Smooth muscle cell (in vitro differentiated cells): ENCODE results near the gene MMD. TPM values are rescaled to one million over a fixed set of nuclear protein-coding genes. Genes with fewer than 3 reads are reported as not detected.

Experiments
- DNase-seq: peaks from one replicate; lab custom pipeline; 2025; ENCODE audit not compliant: unreplicated experiment; lab: John Stamatoyannopoulos, UW
- H2AFZ ChIP-seq: fragments of 200-600 bp; sonication (generic); 2 replicates; pipeline ENCODE4 v1.6.0; 2016; ENCODE audit warnings: antibody characterized with exemption, low read depth, mild to moderate bottlenecking
- H3F3A ChIP-seq: fragments of 200-600 bp; sonication (generic); 2 replicates; pipeline ENCODE4 v1.6.0; 2017; ENCODE audit warnings: antibody characterized with exemption, low read depth
- H3K27ac ChIP-seq: fragments of 200-600 bp; sonication (generic); 2 replicates; pipeline ENCODE4 v1.5.1; 2016; ENCODE audit warnings: low read depth, mild to moderate bottlenecking
- H3K27me3 ChIP-seq: fragments of 200-600 bp; sonication (generic); 2 replicates; pipeline ENCODE4 v1.6.1; 2016; ENCODE audit warnings: low read depth, mild to moderate bottlenecking
- H3K36me3 ChIP-seq: fragments of 200-600 bp; sonication (generic); 2 replicates; pipeline ENCODE4 v1.5.1; 2016; ENCODE audit warnings: low read depth
- H3K4me1 ChIP-seq: fragments of 200-600 bp; sonication (generic); 2 replicates; pipeline ENCODE4 v1.5.1; 2016; ENCODE audit warnings: low read depth
- H3K4me2 ChIP-seq: fragments of 200-600 bp; sonication (generic); 2 replicates; pipeline ENCODE4 v1.6.0; 2016; ENCODE audit warnings: mild to moderate bottlenecking
- H3K4me3 ChIP-seq: fragments of 200-600 bp; sonication (generic); 2 replicates; pipeline ENCODE4 v1.5.1; 2016; ENCODE audit warnings: mild to moderate bottlenecking
- H3K79me2 ChIP-seq: fragments of 200-600 bp; sonication (generic); 2 replicates; pipeline ENCODE4 v1.6.0; 2016; ENCODE audit warnings: low read depth, mild to moderate bottlenecking
- H3K9ac ChIP-seq: fragments of 200-600 bp; sonication (generic); 2 replicates; pipeline ENCODE4 v1.6.0; 2016; ENCODE audit warnings: low read depth
- H3K9me3 ChIP-seq: fragments of 200-600 bp; sonication (generic); replicated peaks from 2 replicates; pipeline ENCODE4 v1.5.1; 2016; ENCODE audit warnings: low read depth
- H4K20me1 ChIP-seq: fragments of 200-600 bp; sonication (generic); 2 replicates; pipeline ENCODE4 v1.6.0; 2016; ENCODE audit warnings: low read depth
- WGBS: methylation state at CpG from one replicate; pipeline ENCODE4 v1.1.7; 2016; ENCODE audit warnings: low lambda C conversion rate; 5-methylcytosine and 5-hydroxymethylcytosine counted together
- polyA plus RNA-seq: library from polyadenylated mRNA; unstranded; fragments of >200 nt; fragmentation: Nextera tagmentation; extraction: Ambion mirVana; gene quantifications from 2 replicates; pipeline ENCODE4 v1.2.1, GENCODE V29; 2016
- total RNA-seq: library from RNA; depleted of rRNA; stranded (reverse); fragments of >200 nt; gene quantifications from 2 replicates; pipeline ENCODE4 v1.2.3, GENCODE V29; 2014
- TF ChIP-seq, protein P1 (sequence below): fragments of 200-600 bp; sonication (generic); IDR thresholded peaks from 2 replicates; pipeline ENCODE4 v1.5.1; 2017; ENCODE audit warnings: borderline replicate concordance, mild to moderate bottlenecking, antibody characterized with exemption; ENCODE audit not compliant: insufficient read depth, poor library complexity, severe bottlenecking

MMD gene
- total and polyA plus RNA-seq, 2 experiments from 2014 or later = 18.0 to 19.6 TPM

DNA sequence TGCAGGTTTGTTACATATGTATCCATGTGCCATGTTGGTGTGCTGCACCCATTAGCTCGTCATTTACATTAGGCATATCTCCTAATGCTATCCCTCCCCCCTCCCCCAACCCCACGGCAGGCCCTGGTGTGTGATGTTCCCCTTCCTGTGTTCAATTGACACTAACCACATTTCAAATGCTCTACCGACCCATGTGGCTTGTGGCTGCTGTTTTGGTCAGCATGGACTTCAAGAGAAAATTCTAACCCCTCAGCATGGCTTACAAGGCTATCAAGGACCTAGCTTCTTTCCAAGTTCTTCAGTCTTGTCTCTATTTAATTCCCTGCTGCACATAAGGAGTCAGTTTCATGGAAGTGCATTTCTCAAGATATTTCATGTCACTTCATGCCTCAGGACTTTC is 52.9 kb downstream of the MMD start:
- DNase-seq = no peak
- TF ChIP-seq, protein P1, sequence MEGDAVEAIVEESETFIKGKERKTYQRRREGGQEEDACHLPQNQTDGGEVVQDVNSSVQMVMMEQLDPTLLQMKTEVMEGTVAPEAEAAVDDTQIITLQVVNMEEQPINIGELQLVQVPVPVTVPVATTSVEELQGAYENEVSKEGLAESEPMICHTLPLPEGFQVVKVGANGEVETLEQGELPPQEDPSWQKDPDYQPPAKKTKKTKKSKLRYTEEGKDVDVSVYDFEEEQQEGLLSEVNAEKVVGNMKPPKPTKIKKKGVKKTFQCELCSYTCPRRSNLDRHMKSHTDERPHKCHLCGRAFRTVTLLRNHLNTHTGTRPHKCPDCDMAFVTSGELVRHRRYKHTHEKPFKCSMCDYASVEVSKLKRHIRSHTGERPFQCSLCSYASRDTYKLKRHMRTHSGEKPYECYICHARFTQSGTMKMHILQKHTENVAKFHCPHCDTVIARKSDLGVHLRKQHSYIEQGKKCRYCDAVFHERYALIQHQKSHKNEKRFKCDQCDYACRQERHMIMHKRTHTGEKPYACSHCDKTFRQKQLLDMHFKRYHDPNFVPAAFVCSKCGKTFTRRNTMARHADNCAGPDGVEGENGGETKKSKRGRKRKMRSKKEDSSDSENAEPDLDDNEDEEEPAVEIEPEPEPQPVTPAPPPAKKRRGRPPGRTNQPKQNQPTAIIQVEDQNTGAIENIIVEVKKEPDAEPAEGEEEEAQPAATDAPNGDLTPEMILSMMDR = no peak
- no peak overlapping the region for H2AFZ ChIP-seq
- H3K27ac ChIP-seq = no peak overlapping the region
- no peaks in the 10 kb centered on the region for H3K27me3 ChIP-seq
- H3F3A ChIP-seq = no peaks in the 10 kb centered on the region
- no peaks in the 10 kb centered on the region for H3K36me3 ChIP-seq
- H3K9me3 ChIP-seq = no peaks in the 10 kb centered on the region
- no peaks in the 10 kb centered on the region for H3K79me2 ChIP-seq
- no peak overlapping the region for H3K4me2 ChIP-seq
- WGBS = 85% methylated on average over 3 of the region's 3 CpGs
- no peak overlapping the region for H3K9ac ChIP-seq
- no peaks in the 10 kb centered on the region for H3K4me1 ChIP-seq
- no peak overlapping the region for H3K4me3 ChIP-seq
- H4K20me1 ChIP-seq = no peaks in the 10 kb centered on the region

DNA sequence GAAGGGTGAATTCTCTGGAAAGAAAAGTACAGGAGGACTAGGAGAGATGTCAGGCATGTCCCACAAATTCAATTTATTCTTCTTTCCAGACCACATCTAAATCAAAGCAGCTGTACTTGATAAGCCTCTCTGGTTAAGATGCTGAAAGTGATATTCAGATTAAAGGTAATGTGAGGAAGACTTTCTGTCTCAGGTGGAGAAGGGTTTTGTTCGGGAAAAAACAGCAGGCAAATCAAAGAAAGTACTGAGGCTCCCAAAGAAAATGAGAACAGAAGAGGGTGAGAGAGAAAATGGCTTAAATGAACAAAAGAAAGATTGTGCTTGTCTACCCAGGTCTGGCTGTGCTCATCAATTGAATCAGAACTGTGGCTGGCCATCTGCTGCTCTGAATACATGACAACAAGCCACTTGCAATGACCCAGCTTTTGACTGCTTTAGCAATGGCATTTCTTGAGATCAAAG is 55.6 kb downstream of the MMD start:
- Histone ChIP-seq H3K27ac (no peak overlapping the region), H3K79me2 (no peaks in the 10 kb centered on the region), H3K4me1 (no peaks in the 10 kb centered on the region), H3K36me3 (no peaks in the 10 kb centered on the region), H3K27me3 (no peaks in the 10 kb centered on the region), H2AFZ (no peak overlapping the region), H3K9me3 (no peaks in the 10 kb centered on the region), H3K4me3 (no peak overlapping the region), H4K20me1 (no peaks in the 10 kb centered on the region), H3K9ac (no peak overlapping the region), H3K4me2 (no peak overlapping the region), H3F3A (no peaks in the 10 kb centered on the region)
- no peak for DNase-seq
- TF ChIP-seq, protein P1 = no peak
- WGBS = 85% methylated on average over 1 of the region's 1 CpG

DNA sequence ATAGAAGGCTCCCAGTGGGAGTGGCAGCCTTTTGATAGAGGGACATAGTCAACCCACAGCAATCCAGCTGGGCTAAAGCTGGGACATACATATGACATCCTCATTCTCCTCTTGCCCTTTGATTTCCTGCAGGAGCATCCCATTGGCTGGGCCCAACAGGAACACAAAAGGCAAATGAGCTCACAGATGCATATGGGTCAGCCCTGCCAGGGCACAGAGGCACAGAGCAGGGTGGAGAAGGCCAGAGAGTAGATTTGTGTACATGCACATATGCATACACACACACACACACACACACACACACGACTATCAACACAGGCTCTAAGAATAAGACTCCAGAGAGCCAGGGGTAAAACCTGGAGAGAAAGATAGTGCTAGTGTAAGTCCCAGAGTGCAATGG is 58.6 kb downstream of the MMD start:
- Histone ChIP-seq H3K79me2 (no peaks in the 10 kb centered on the region), H3K9ac (no peak overlapping the region), H2AFZ (no peak overlapping the region), H3K4me2 (no peak overlapping the region), H3K36me3 (no peaks in the 10 kb centered on the region), H3K4me3 (no peak overlapping the region), H3F3A (no peaks in the 10 kb centered on the region), H3K27me3 (no peaks in the 10 kb centered on the region), H3K27ac (no peak overlapping the region), H4K20me1 (no peaks in the 10 kb centered on the region), H3K9me3 (no peaks in the 10 kb centered on the region), H3K4me1 (no peaks in the 10 kb centered on the region)
- no peak for DNase-seq
- 84% methylated on average over 1 of the region's 1 CpG for WGBS
- TF ChIP-seq, protein P1 = no peak

DNA sequence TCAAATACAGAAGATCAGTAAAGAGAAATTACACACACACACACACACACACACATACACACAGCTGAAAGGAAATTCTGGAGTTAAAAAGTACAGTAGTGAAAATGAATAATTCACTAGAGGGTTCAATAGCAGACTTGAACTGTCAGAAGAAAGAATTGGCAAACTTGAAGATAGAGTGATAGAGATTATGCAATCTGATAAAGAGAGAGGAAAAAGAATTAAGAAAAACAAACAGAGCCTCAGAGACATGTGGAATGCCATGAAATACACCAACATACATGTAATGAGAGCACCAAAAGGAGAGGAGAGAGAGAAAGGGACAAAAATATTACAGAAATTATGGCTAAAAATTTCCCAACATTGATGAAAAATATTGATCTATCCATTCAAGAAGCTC is 60.7 kb downstream of the MMD start:
- H3K9me3 ChIP-seq = no peaks in the 10 kb centered on the region
- no peaks in the 10 kb centered on the region for H3F3A ChIP-seq
- H3K36me3 ChIP-seq = no peaks in the 10 kb centered on the region
- H2AFZ ChIP-seq = no peak overlapping the region
- TF ChIP-seq, protein P1 = no peak
- H3K79me2 ChIP-seq = no peaks in the 10 kb centered on the region
- no peak overlapping the region for H3K4me3 ChIP-seq
- no peaks in the 10 kb centered on the region for H3K27me3 ChIP-seq
- H3K27ac ChIP-seq = no peak overlapping the region
- no peak overlapping the region for H3K4me2 ChIP-seq
- H4K20me1 ChIP-seq = no peaks in the 10 kb centered on the region
- no peak overlapping the region for H3K9ac ChIP-seq
- no peak for DNase-seq
- no peaks in the 10 kb centered on the region for H3K4me1 ChIP-seq
